IMR-90 (cell line): ENCODE data around the gene EIF4B.

Experiments used
- CEBPB ChIP-seq: IDR thresholded peaks from 2 replicates; pipeline ENCODE4 v1.6.1; 2012; ENCODE audit warnings: low read depth, low read length, improper control_type of control experiment
- CTCF ChIP-seq: conservative IDR thresholded peaks from 2 replicates; pipeline ENCODE4 v1.5.1; 2012; ENCODE audit warnings: mild to moderate bottlenecking, low read depth, low read length, improper control_type of control experiment
- ELK1 ChIP-seq: fragments of 150-350 bp; IDR thresholded peaks from 2 replicates; pipeline ENCODE4 v1.6.1; 2016; ENCODE audit warnings: low read depth, mild to moderate bottlenecking, low read length, moderate library complexity, borderline replicate concordance
- FOS ChIP-seq: fragments of 150-350 bp; IDR thresholded peaks from 2 replicates; pipeline ENCODE4 v1.6.1; 2016; ENCODE audit warnings: low read depth, low read length
- MAFK ChIP-seq: IDR thresholded peaks from 2 replicates; pipeline ENCODE4 v1.6.1; 2012; ENCODE audit warnings: low read depth, low read length, improper control_type of control experiment
- MAZ ChIP-seq: IDR thresholded peaks from 2 replicates; pipeline ENCODE4 v1.6.1; 2012; ENCODE audit warnings: low read depth, mild to moderate bottlenecking, low read length, improper control_type of control experiment, moderate library complexity, borderline replicate concordance
- MXI1 ChIP-seq: IDR thresholded peaks from 2 replicates; pipeline ENCODE4 v1.6.1; 2012; ENCODE audit warnings: low read depth, mild to moderate bottlenecking, low read length, moderate library complexity, borderline replicate concordance
- POLR2A ChIP-seq: IDR thresholded peaks from 2 replicates; pipeline ENCODE4 v1.6.1; 2012; ENCODE audit warnings: mild to moderate bottlenecking, low read depth, low read length
- RAD21 ChIP-seq: IDR thresholded peaks from 2 replicates; pipeline ENCODE4 v1.6.1; 2012; ENCODE audit warnings: low read length, improper control_type of control experiment
- RFX5 ChIP-seq: IDR thresholded peaks from 2 replicates; pipeline ENCODE4 v1.8.0; 2012; ENCODE audit warnings: low read depth, mild to moderate bottlenecking, low read length, moderate library complexity

GRCh38 chr12:53058674-53059433 lies 52.6 kb downstream of the EIF4B start:
- TF ChIP-seq ELK1: no peak
- no peak for TF ChIP-seq MXI1
- no peak for TF ChIP-seq POLR2A
- no peak for TF ChIP-seq CTCF
- TF ChIP-seq CEBPB: no peak
- no peak for TF ChIP-seq MAFK
- no peak for TF ChIP-seq RAD21
- no peak for TF ChIP-seq FOS
- no peak for TF ChIP-seq MAZ
- no peak for TF ChIP-seq RFX5
